Sigmoid colon (tissue), 7 donors: Measurements from ENCODE around the gene ADGRV1. TPM values are rescaled to one million over a fixed set of nuclear protein-coding genes. Genes with fewer than 3 reads are reported as not detected.

Experiments used
- DNase-seq: peaks from one replicate; pipeline ENCODE4 v3.0.0-alpha.2; 2019
- H3K27ac ChIP-seq, 4 donors: fragments of 200-600 bp; sonication (generic); one replicate each; pipeline ENCODE4 v1.5.1; 2016 to 2019; ENCODE audit warnings: mild to moderate bottlenecking in 1 of 4
- H3K27me3 ChIP-seq, 3 donors: fragments of 200-600 bp; sonication (generic); one replicate each; pipeline ENCODE4 v1.5.1; 2019; ENCODE audit warnings: mild to moderate bottlenecking in 1 of 3
- H3K36me3 ChIP-seq, 4 donors: fragments of 200-600 bp; sonication (generic); one replicate each; pipeline ENCODE4 v1.5.1; 2016 to 2019
- H3K4me1 ChIP-seq, 4 donors: fragments of 200-600 bp; sonication (generic); one replicate each; pipeline ENCODE4 v1.5.1; 2017 to 2019
- H3K4me3 ChIP-seq, 4 donors: fragments of 200-600 bp; sonication (generic); one replicate each; pipeline ENCODE4 v1.5.1; 2017 to 2019; ENCODE audit warnings: mild to moderate bottlenecking in 2 of 4, moderate library complexity in 1 of 4
- H3K9me3 ChIP-seq, 4 donors: fragments of 200-600 bp in 3 of 4; sonication (generic) in 3 of 4; one replicate each; pipeline versions ENCODE4 v1.5.1 to v1.6.1; 2013 to 2019
- CTCF ChIP-seq, 4 experiments: fragments of 450-650 bp in 3 of 4; fragments of 200-600 bp in 1 of 4; IDR thresholded peaks; one replicate each; pipeline ENCODE4 v1.5.1; 2016 to 2019; ENCODE audit warnings: antibody characterized with exemption in 4 of 4, mild to moderate bottlenecking in 3 of 4, moderate library complexity in 2 of 4
- EP300 ChIP-seq, 4 donors: sonication (generic); formaldehyde crosslinking; IDR thresholded peaks; one replicate each; pipeline ENCODE4 v1.6.1; 2017; ENCODE audit warnings: antibody characterized with exemption in 4 of 4
- POLR2A ChIP-seq, 2 donors: fragments of 450-650 bp; IDR thresholded peaks; one replicate each; pipeline ENCODE4 v1.6.1; 2016; ENCODE audit warnings: antibody characterized with exemption in 2 of 2, mild to moderate bottlenecking in 2 of 2, moderate library complexity in 2 of 2
- POLR2AphosphoS5 ChIP-seq, 4 donors: sonication (generic); formaldehyde crosslinking; IDR thresholded peaks; one replicate each; pipeline ENCODE4 v1.6.1; 2017; ENCODE audit warnings: antibody characterized with exemption in 4 of 4
- WGBS, 2 donors: extraction: QIAGEN DNeasy Blood & Tissue Kit; methylation state at CpG; one replicate each; pipeline ENCODE4 v1.1.7; 2013; 5-methylcytosine and 5-hydroxymethylcytosine counted together
- intact Hi-C: fragments of 100-400 bp; cut with DNase I; formaldehyde crosslinking; loops from one replicate; pipeline ENCODE4 v1.15.1; 2023
- polyA plus RNA-seq, 3 donors: library from polyadenylated mRNA; stranded (reverse); fragments of 200-250 nt; gene quantifications; one replicate each; pipeline ENCODE4 v1.2.3, GENCODE V29; 2013
- total RNA-seq, 4 donors: library from RNA; depleted of rRNA; stranded (reverse); fragments of >200 nt; gene quantifications; one replicate each; pipeline ENCODE4 v1.1.0, GENCODE V29; 2016
- donor health status: healthy with polysubstance abuse.
- donor health status: Bipolar disorder and iron deficiency.
- donor health status: healthy.

Gene ADGRV1
- total and polyA plus RNA-seq, 7 donors: 0.54 to 2.1 (median 0.74) TPM; not detected in 1

- intact Hi-C loops: no loop called here
- TF ChIP-seq POLR2AphosphoS5 (IDR thresholded peaks at IDR 0.05) (peak in 2 of 4 donors; percentile 34 to 54), POLR2A (IDR thresholded peaks at IDR 0.05) (no peak), EP300 (IDR thresholded peaks at IDR 0.05) (no peak), CTCF (IDR thresholded peaks at IDR 0.05) (no peak)
- Histone ChIP-seq H3K36me3 (no peaks in the 10 kb centered on the region), H3K27ac (peak overlapping the region; percentile 65 to 80 (median 76)), H3K27me3 (no peaks in the 10 kb centered on the region), H3K4me1 (peaks cover 0 to 73% (median 61%) of the 10 kb centered on the region in 4 donors), H3K9me3 (no peaks in the 10 kb centered on the region), H3K4me3 (no peak overlapping the region)
- 13 to 56% methylated on average over 1 of the region's 1 CpG for WGBS, 2 donors
- DNase-seq: no peak
Measured at GRCh38 chr5:91127456-91128081, 569.0 kb downstream of the ADGRV1 start.

GRCh38 chr5:91128604-91129003 lies 570.0 kb downstream of the ADGRV1 start:
- 29 to 74% methylated on average over 1 of the region's 1 CpG for WGBS, 2 donors
- Histone ChIP-seq H3K27ac (peak overlapping the region; percentile 65 to 80 (median 76)), H3K27me3 (no peaks in the 10 kb centered on the region), H3K36me3 (no peaks in the 10 kb centered on the region), H3K9me3 (no peaks in the 10 kb centered on the region), H3K4me1 (peaks cover 0 to 62% (median 54%) of the 10 kb centered on the region in 4 donors), H3K4me3 (no peak overlapping the region)
- intact Hi-C loops: no loop called here
- DNase-seq: no peak
- TF ChIP-seq POLR2A (IDR thresholded peaks at IDR 0.05): no peak
- TF ChIP-seq CTCF (IDR thresholded peaks at IDR 0.05): no peak
- no peak for TF ChIP-seq EP300 (IDR thresholded peaks at IDR 0.05)
- no peak for TF ChIP-seq POLR2AphosphoS5 (IDR thresholded peaks at IDR 0.05)

- Histone ChIP-seq H3K4me3 (no peak overlapping the region), H3K27ac (peak overlapping the region in 3 of 4 donors; percentile 74 to 80 (median 78)), H3K36me3 (no peaks in the 10 kb centered on the region), H3K27me3 (no peaks in the 10 kb centered on the region), H3K4me1 (peaks cover 0 to 52% (median 49%) of the 10 kb centered on the region in 4 donors), H3K9me3 (no peaks in the 10 kb centered on the region)
- no peak for TF ChIP-seq POLR2A (IDR thresholded peaks at IDR 0.05)
- peak in 2 of 4 donors; percentile 41 to 65 for TF ChIP-seq POLR2AphosphoS5 (IDR thresholded peaks at IDR 0.05)
- DNase-seq: no peak
- WGBS, 2 donors: 91 to 93% methylated on average over 1 of the region's 1 CpG
- intact Hi-C loops: no loop called here
Measured at GRCh38 chr5:91129748-91130147, 571.2 kb downstream of the ADGRV1 start.

GRCh38 chr5:91130759-91131158 lies 572.2 kb downstream of the ADGRV1 start:
- H3K27ac ChIP-seq: no peak overlapping the region
- no peak for TF ChIP-seq EP300 (IDR thresholded peaks at IDR 0.05)
- no peak for TF ChIP-seq POLR2A (IDR thresholded peaks at IDR 0.05)
- H3K4me3 ChIP-seq: no peak overlapping the region
- WGBS, 2 donors: 96 to 98% methylated on average over 3 of the region's 3 CpGs
- intact Hi-C loops: no loop called here
- no peaks in the 10 kb centered on the region for H3K9me3 ChIP-seq
- no peak for DNase-seq
- H3K4me1 ChIP-seq: peaks cover 0 to 44% (median 42%) of the 10 kb centered on the region in 4 donors
- no peaks in the 10 kb centered on the region for H3K36me3 ChIP-seq
- no peaks in the 10 kb centered on the region for H3K27me3 ChIP-seq

GRCh38 chr5:91132550-91132949 lies 574.0 kb downstream of the ADGRV1 start:
- Histone ChIP-seq H3K4me1 (peaks cover 0 to 26% (median 24%) of the 10 kb centered on the region in 4 donors), H3K36me3 (no peaks in the 10 kb centered on the region), H3K4me3 (no peak overlapping the region), H3K9me3 (no peaks in the 10 kb centered on the region), H3K27ac (no peak overlapping the region), H3K27me3 (no peaks in the 10 kb centered on the region)
- no peak for DNase-seq
- 70 to 82% methylated on average over 2 of the region's 2 CpGs for WGBS, 2 donors
- TF ChIP-seq POLR2AphosphoS5 (IDR thresholded peaks at IDR 0.05): no peak
- TF ChIP-seq CTCF (IDR thresholded peaks at IDR 0.05): no peak
- TF ChIP-seq POLR2A (IDR thresholded peaks at IDR 0.05): no peak
- TF ChIP-seq EP300 (IDR thresholded peaks at IDR 0.05): no peak
- intact Hi-C loops: no loop called here

- Histone ChIP-seq H3K9me3 (no peaks in the 10 kb centered on the region), H3K36me3 (no peaks in the 10 kb centered on the region), H3K4me3 (no peak overlapping the region), H3K4me1 (peaks cover 0 to 20% (median 17%) of the 10 kb centered on the region in 4 donors), H3K27ac (no peak overlapping the region), H3K27me3 (no peaks in the 10 kb centered on the region)
- TF ChIP-seq POLR2A (IDR thresholded peaks at IDR 0.05): no peak
- TF ChIP-seq POLR2AphosphoS5 (IDR thresholded peaks at IDR 0.05): no peak
- no peak for TF ChIP-seq EP300 (IDR thresholded peaks at IDR 0.05)
- no peak for TF ChIP-seq CTCF (IDR thresholded peaks at IDR 0.05)
- no peak for DNase-seq
- intact Hi-C loops: no loop called here
Measured at GRCh38 chr5:91133183-91133582, 574.6 kb downstream of the ADGRV1 start.
